Gastroesophageal sphincter (tissue), 3 donors: ENCODE measurements around the gene RFX3.

Experiments
- POLR2A ChIP-seq, 2 donors: fragments of 450-650 bp; IDR thresholded peaks; one replicate each; pipeline ENCODE4 v1.6.1; 2017; ENCODE audit warnings: antibody characterized with exemption in 2 of 2, mild to moderate bottlenecking in 2 of 2, moderate library complexity in 1 of 2
- POLR2AphosphoS5 ChIP-seq: sonication (generic); formaldehyde crosslinking; IDR thresholded peaks from one replicate; pipeline ENCODE4 v1.6.1; 2017; ENCODE audit warnings: antibody characterized with exemption
- TF ChIP-seq, protein P1 (sequence below), 4 experiments: fragments of 200-600 bp in 2 of 4; fragments of 450-650 bp in 2 of 4; sonication (generic) in 1 of 4; IDR thresholded peaks; one replicate each; pipeline ENCODE4 v1.5.1; 2017 to 2019; ENCODE audit warnings: antibody characterized with exemption in 4 of 4, mild to moderate bottlenecking in 2 of 4, moderate library complexity in 2 of 4

DNA sequence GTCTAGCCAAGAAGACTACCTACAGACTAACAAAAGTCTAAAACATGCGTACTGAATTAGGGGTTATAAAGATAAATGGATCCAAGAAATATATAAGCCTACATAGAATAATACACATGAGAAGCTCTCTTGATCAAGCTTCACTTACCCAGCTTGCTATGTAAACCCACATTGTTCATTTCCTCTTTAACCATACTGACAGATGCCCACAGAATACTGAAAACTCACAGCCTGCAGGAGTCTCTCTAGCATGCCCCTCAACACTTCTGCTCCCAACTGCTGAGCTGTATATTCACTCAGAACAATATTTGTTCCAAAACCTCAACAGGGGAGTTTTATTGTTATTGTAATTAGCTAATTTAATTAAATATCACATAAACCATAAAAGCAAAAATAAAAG, 52.4 kb downstream of the RFX3 start:
- TF ChIP-seq, protein P1, sequence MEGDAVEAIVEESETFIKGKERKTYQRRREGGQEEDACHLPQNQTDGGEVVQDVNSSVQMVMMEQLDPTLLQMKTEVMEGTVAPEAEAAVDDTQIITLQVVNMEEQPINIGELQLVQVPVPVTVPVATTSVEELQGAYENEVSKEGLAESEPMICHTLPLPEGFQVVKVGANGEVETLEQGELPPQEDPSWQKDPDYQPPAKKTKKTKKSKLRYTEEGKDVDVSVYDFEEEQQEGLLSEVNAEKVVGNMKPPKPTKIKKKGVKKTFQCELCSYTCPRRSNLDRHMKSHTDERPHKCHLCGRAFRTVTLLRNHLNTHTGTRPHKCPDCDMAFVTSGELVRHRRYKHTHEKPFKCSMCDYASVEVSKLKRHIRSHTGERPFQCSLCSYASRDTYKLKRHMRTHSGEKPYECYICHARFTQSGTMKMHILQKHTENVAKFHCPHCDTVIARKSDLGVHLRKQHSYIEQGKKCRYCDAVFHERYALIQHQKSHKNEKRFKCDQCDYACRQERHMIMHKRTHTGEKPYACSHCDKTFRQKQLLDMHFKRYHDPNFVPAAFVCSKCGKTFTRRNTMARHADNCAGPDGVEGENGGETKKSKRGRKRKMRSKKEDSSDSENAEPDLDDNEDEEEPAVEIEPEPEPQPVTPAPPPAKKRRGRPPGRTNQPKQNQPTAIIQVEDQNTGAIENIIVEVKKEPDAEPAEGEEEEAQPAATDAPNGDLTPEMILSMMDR (IDR thresholded peaks at IDR 0.05), result no peak
- TF ChIP-seq POLR2A (IDR thresholded peaks at IDR 0.05) (no peak), POLR2AphosphoS5 (no peak)
